ENCODE data around the gene PUSL1.

Gene PUSL1

DNA sequence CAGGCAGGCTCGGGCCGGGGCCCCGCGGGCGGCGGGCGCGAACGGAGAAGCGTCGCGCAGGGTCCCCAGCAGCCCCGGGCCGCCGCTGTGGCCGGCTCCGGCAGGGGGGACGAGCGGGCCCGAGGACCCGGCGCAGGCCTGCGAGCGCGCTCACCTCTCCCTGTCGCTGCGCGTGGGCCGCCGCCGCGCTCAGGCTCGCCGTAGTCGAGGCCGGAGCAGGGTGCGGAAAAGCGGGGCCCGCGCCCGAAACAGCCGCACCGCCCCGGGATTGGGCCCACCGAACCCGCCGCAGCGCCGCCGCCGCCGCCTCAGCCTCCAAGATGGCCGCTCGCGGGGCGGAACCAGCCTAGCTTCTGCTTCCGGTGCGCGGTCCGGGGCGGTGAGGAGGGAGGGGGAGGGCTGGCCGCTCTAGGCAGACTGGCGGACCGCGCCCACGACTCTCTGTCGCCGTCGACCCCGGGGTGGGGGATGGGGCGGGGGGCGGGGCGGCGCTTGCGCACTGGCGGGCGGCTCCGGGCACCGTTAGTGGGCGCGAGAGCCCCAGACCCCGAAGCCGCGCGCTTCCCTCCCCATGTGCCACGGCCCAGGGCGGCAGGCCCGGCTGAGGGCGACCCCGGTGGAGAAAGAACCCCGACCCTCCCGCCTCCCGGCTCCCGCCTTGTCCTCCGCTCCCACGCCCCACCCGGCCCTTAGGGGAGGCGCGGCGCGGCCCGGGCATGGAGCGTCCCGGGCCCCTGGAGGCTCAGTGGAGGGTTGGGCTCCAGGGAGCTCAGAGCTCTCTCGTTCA is 34.7 kb upstream of the PUSL1 start, which contains the start of gene UBE2J2:
Gene UBE2J2, minus strand, starts transcription at position 343 of the 787 bp plus-strand sequence. CDS start 5,862 bp downstream, outside the sequence.
- H3K4me1 Mint-ChIP-seq, result peaks cover 33% of the 10 kb centered on the region
- H3K9me3 Mint-ChIP-seq, result no peaks in the 10 kb centered on the region
- H3K36me3 Mint-ChIP-seq, result peaks cover 2% of the 10 kb centered on the region
- H3K27me3 Mint-ChIP-seq, result no peaks in the 10 kb centered on the region
- peak within 1 kb of the TSS; percentile 55 for H3K27ac Mint-ChIP-seq
- H3K4me3 Mint-ChIP-seq, result peak within 1 kb of the TSS; percentile 90

DNA sequence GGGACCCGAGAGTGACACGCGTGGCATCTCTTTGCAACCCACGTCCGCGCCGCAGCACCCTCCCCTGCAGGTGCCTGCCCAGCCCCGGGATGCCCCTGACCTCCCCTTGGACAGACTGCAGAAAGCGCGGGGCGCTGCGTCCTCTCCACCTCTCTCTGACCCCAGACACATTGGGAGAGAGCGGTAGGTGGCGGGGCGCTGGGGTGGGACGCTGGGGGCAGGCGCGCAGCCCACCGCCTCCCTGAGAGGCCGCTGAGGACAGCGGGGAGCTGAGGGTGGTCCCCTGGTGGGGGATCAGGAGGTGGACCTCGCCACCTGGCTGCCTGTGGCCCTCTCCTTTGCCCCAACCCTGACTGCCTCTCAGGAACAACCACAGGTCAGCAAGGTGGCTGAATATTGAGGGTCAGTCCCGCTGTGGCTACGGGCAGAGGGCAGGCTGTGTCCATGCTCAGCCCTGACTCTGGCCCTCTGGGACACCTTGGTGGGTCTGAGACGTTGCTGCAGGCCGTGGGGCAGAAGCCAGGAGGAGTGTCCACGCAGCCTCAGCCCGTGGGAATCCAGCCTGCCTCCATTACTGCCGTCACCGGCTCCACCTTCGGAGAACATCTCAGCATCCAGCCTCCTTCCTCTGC is 34.0 kb upstream of the PUSL1 start:
- Mint-ChIP-seq H3K4me1 (peaks cover 33% of the 10 kb centered on the region), H3K9me3 (no peaks in the 10 kb centered on the region), H3K36me3 (peaks cover 2% of the 10 kb centered on the region), H3K4me3 (peak overlapping the region; percentile 73), H3K27me3 (no peaks in the 10 kb centered on the region), H3K27ac (no peak overlapping the region)

DNA sequence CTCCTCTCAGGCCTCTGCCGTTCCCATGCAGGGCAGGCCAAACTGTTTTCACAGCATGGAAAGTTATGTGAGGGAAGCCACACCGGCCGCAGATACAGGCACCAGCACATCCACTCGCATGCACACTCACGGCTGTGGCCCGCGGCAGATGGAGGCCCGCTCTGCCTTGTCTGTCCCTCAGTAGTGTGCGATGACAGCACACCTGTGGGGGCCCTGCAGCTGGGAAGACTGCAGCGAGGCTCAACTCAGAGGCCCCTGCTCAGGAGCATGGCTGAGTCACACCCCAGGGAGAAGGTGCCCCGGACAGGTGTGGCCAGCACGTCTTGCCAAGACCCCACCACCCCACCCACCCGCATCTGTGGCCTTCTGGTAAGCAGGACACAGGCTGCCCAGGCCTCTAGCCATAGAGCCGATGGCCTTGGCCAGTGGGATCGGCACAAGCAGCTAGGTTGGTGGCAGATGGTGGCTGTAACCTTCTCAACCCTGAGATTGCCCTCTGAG is 33.4 kb upstream of the PUSL1 start:
- Mint-ChIP-seq H3K27ac (no peak overlapping the region), H3K4me1 (peaks cover 28% of the 10 kb centered on the region), H3K27me3 (no peaks in the 10 kb centered on the region), H3K36me3 (peaks cover 2% of the 10 kb centered on the region), H3K4me3 (peak overlapping the region; percentile 73), H3K9me3 (no peaks in the 10 kb centered on the region)

DNA sequence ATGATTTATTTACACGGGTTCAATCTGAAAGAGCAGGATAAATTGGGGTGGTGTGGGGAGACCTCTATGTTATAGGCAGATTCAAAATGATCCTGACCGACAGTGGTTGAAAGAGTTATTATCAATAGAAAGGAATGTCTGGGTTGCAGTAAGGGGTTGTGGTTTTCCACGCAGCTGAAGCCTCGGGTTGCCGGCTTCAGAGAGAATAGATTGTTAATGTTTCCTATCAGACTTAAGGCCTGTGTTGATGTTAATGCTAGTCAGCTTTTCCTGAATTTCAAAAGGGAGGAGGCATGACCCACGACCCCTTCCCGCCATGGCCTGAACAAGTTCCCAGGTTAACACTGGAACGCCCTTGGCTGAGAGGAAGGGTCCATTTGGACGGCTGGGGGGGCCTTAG is 32.6 kb upstream of the PUSL1 start:
- no peaks in the 10 kb centered on the region for H3K9me3 Mint-ChIP-seq
- H3K4me1 Mint-ChIP-seq, result peaks cover 19% of the 10 kb centered on the region
- H3K27me3 Mint-ChIP-seq, result no peaks in the 10 kb centered on the region
- H3K4me3 Mint-ChIP-seq, result peak overlapping the region; percentile 47
- peaks cover 2% of the 10 kb centered on the region for H3K36me3 Mint-ChIP-seq
- no peak overlapping the region for H3K27ac Mint-ChIP-seq

DNA sequence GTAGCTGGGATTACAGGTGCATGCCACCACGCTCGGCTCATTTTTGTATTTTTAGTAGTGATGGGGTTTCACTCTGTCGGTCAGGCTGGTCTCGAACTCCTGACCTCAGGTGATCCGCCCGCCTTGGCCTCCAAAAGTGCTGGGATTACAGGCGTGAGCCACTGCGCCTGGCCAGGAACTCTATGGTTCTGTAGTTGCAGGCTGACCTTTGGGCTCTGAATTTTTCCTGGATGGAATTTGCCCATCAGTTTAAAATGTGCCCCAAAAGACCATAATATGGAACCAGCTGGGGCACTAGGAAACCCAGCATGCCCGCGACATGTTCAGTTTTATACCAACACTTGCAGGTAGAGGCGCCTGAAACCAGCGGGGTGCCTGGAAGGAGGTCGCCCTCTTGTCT is 29.8 kb upstream of the PUSL1 start:
- H3K27ac Mint-ChIP-seq, result no peak overlapping the region
- H3K36me3 Mint-ChIP-seq, result no peaks in the 10 kb centered on the region
- no peaks in the 10 kb centered on the region for H3K4me1 Mint-ChIP-seq
- H3K4me3 Mint-ChIP-seq, result no peak overlapping the region
- no peaks in the 10 kb centered on the region for H3K27me3 Mint-ChIP-seq
- H3K9me3 Mint-ChIP-seq, result no peaks in the 10 kb centered on the region

DNA sequence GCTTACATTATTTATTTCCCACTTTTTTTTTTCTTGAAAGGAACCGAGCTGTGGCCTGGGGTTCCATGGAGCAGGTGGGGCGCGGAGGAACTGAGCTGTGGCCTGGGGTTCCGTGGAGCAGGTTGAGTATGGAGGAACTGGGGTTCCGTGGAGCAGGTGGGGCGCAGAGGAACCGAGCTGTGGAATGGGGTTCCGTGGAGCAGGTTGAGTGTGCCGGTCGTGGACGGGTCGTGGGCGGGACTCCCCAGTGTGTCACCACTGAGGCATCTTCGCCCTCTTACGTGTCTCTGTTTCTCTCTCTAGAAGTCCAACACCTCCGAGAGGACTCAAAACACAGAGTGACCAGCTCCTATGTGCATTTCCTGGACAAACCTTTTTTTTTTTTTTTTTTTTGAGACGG is 29.4 kb upstream of the PUSL1 start:
- Mint-ChIP-seq H3K4me3 (no peak overlapping the region), H3K27ac (no peak overlapping the region), H3K4me1 (no peaks in the 10 kb centered on the region), H3K27me3 (no peaks in the 10 kb centered on the region), H3K9me3 (no peaks in the 10 kb centered on the region), H3K36me3 (no peaks in the 10 kb centered on the region)

DNA sequence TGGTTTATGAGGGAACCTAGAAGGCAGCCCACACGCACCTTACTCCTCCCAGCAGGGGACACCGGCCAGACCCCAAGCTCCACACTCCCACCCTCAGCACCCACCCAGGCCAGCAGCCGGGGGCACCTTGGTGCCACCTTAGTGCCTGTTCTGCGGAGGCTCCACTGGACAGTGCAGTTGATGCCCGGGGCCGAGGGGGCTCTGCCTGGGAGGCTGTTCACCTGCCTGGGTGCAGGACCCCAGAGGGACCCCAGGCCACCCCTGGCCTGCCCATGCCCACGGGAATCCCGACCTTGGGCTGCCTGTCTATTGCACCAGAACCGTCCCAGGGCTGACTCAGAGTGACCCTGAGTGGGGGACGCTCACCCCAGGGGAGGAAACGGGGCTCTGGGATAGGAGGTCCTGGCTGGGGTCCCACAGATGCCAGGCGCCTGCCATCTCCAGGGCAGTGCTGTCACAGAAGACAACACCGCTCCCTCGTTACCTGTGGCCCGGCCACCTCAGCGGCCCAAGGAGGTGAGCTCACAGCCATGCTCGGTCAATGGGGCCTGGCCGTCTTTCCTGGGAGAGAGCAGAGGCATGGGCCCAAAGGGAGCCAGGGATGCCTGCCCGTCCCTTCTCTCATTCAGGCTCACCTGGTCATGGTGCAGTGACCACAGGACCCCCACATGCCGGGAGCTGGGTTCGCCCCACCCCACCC is 27.5 kb upstream of the PUSL1 start:
- Mint-ChIP-seq H3K9me3 (no peaks in the 10 kb centered on the region), H3K27ac (no peak overlapping the region), H3K36me3 (no peaks in the 10 kb centered on the region), H3K27me3 (no peaks in the 10 kb centered on the region), H3K4me3 (no peak overlapping the region), H3K4me1 (no peaks in the 10 kb centered on the region)

DNA sequence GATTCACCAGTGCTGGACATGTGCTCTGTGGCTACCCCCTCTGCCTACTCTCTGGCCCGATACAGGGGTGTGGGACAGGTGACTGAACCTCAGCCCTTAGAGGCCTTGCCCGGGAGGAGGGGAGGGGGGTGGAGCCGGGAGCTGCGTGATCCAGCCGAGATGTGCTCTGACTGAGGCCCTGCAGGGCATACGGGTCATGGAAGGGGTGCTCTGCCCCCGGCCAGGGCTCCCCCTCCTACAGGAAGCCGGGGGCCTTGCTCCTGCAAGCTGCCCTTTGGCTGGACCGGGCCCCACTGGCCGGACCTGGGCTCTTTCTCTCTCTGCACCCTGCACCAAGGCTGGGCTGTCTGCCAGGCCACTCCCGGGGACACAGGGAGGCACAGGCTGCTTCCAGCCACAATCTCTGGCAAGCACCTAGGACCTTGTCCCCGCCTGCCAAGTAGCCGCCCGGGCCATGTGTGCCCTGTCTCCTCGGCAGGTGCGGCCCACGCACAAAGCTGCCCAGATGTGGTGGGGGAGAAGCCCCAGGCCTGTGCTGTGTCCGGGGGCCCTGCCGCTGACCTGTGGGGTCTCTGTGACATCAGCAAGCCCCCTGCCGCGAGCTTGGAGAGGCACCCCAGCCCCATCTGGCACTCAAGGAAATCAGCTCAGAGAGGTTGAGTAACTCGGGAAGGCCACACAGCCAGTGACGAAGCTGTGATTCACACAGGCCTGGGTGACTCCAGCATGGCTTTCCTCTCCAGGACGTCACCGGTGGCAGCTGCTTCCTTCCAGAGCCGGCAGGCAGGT is 26.7 kb upstream of the PUSL1 start:
- Mint-ChIP-seq H3K36me3 (no peaks in the 10 kb centered on the region), H3K27ac (no peak overlapping the region), H3K4me3 (no peak overlapping the region), H3K27me3 (no peaks in the 10 kb centered on the region), H3K4me1 (no peaks in the 10 kb centered on the region), H3K9me3 (no peaks in the 10 kb centered on the region)

DNA sequence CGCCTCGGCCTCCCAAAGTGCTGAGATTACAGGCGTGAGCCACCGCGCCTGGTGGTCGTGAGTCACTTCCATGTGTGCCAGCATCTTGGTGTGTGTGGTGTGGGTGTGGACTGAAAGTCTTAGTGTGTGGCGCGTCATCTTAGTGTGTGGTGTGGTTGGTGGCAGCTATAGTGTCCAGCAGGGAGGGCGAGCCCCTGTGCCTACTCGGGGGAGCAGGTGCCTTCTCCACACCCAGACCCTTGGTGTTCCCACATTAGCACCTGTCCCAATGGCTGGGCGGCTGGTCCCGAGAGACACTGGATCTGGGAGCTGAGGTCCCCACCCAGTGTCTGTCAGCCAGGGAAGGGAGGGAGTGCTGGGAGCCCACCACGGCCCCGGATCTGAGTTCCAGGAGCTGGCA is 25.4 kb upstream of the PUSL1 start:
- Mint-ChIP-seq H3K9me3 (no peaks in the 10 kb centered on the region), H3K36me3 (no peaks in the 10 kb centered on the region), H3K4me3 (no peak overlapping the region), H3K27ac (no peak overlapping the region), H3K27me3 (no peaks in the 10 kb centered on the region), H3K4me1 (no peaks in the 10 kb centered on the region)

DNA sequence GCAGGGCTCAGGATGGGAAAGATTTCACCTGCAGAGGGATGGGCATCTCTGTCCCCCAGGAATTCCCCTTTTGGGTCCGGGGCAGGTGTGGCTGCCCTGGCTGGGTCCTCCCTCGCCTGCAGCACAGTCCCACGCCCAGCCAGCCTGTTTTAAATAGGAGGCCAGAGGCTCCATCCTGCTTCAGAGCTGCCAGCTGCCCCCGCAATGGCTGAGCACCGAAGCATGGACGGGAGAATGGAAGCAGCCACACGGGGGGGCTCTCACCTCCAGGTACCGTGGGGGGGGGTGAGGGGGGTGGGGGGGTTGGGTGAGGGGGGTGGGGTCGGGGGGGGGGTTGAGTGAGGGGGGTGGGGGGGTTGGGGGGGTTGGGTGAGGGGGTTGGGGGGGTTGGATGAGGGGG is 24.6 kb upstream of the PUSL1 start:
- no peaks in the 10 kb centered on the region for H3K9me3 Mint-ChIP-seq

DNA sequence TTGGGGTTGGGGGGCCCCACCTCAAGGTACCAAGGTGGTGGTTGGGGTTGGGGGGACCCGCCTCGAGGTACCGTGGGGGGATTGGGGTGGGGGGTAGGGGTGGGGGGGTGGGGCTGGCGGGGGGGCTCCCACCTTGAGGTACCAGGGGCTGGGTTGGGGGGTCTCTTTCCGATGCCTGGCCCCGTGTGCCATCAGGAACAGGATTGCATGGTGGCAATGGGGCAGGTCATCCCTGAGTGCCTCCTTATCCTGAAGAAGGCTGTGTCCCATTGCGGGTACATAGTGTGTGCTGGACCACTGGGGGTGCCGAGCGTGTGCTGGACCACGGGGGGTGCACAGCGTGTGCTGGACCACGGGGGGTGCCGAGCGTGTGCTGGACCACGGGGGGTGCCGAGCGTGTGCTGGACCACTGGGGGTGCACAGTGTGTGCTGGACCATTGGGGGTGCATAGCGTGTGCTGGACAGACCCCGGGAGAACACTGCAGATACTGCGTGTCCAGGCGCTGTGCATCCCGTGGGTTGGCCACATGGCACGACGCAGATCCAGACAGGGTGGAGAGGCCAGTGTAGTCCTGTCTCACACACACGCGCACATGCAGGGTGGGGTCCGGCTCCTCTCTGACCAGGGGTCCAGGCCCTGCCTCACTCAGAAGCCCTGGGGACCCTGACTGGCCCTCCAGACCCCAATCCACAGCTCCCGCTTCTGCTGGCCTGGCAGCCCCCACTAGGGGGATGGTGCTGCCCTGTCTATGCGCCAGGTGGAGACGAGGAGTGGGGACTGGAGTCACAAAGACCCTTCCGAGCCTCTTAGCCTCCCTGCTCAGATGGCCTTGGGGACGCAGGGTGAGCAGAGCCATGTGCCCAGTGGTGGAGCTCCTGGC is 23.9 kb upstream of the PUSL1 start:
- H3K9me3 Mint-ChIP-seq, result no peaks in the 10 kb centered on the region
- no peak overlapping the region for H3K27ac Mint-ChIP-seq
- no peak overlapping the region for H3K4me3 Mint-ChIP-seq
- H3K4me1 Mint-ChIP-seq, result no peaks in the 10 kb centered on the region
- no peaks in the 10 kb centered on the region for H3K36me3 Mint-ChIP-seq
- no peaks in the 10 kb centered on the region for H3K27me3 Mint-ChIP-seq

More for the DNA sequence above, 24.6 kb upstream of the PUSL1 start:
- Mint-ChIP-seq H3K36me3 (no peaks in the 10 kb centered on the region), H3K27me3 (no peaks in the 10 kb centered on the region), H3K4me1 (no peaks in the 10 kb centered on the region), H3K4me3 (no peak overlapping the region), H3K27ac (no peak overlapping the region)

DNA sequence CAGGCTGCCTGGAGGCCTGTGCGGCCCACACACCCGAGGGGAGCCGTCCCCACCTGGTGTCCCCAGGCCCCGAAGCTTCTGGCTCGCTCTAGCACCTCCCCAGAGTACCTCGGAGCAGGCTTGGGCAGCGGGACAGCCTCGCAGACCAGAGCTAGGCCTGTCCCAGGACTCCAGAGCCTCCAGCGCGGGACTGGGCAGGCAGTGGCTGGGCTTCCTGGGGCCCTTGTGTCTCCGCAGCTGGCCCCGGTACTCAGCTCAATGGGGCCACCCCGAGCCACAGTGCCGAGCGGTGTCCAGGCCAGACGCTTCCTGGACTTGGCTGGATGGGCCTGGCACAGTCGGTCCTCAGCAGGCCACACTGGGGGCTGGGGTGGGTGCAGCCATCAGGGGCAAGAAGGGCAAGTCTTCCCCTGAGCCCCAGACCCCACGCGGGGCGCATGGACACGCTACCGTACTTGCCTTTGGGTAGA is 23.3 kb upstream of the PUSL1 start:
- Mint-ChIP-seq H3K4me1 (no peaks in the 10 kb centered on the region), H3K27ac (no peak overlapping the region), H3K4me3 (no peak overlapping the region), H3K36me3 (no peaks in the 10 kb centered on the region), H3K9me3 (no peaks in the 10 kb centered on the region), H3K27me3 (no peaks in the 10 kb centered on the region)

DNA sequence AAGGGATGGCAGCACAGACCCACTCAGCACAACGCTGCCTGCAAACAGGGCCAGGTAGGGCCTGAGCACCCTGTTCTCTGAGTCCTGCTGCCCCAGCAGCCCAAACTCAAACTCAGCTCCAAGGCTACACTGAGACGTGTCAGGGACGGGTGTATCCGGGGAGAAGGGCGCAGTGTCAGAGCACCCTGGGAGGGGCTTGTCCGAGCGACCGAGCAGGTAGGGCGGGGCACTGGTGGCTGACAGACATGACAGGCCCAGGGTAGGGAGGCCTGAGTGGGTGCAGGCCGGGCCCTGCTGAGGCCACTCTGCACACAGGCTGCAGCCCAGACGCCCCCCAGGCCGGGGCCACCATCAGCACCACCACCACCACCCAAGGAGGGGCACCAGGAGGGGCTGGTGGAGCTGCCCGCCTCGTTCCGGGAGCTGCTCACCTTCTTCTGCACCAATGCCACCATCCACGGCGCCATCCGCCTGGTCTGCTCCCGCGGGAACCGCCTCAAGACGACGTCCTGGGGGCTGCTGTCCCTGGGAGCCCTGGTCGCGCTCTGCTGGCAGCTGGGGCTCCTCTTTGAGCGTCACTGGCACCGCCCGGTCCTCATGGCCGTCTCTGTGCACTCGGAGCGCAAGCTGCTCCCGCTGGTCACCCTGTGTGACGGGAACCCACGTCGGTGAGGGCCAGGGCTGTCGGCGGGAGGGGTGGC is 22.6 kb upstream of the PUSL1 start:
- H3K27me3 Mint-ChIP-seq, result no peaks in the 10 kb centered on the region
- H3K4me3 Mint-ChIP-seq, result no peak overlapping the region
- H3K9me3 Mint-ChIP-seq, result no peaks in the 10 kb centered on the region
- no peaks in the 10 kb centered on the region for H3K36me3 Mint-ChIP-seq
- no peak overlapping the region for H3K27ac Mint-ChIP-seq
- no peaks in the 10 kb centered on the region for H3K4me1 Mint-ChIP-seq

All from activated naive CD4-positive, alpha-beta T cell treated with anti-CD3 and anti-CD28 coated beads, Interleukin-2, amount 50 U/mL, for 24 hours (primary cell).